ENCODE measurements around the gene CEP85L.

The CEP85L gene

GRCh38 chr6:118659513-118660217 is 8.3 kb upstream of the CEP85L start:
- DNase-seq, result no peak

GRCh38 chr6:118656847-118657451 is 5.6 kb upstream of the CEP85L start:
- DNase-seq, result no peak

GRCh38 chr6:118652051-118652615 is 742 bp upstream of the CEP85L start:
- DNase-seq, result no peak

- DNase-seq, result peak; percentile 54
Measured at GRCh38 chr6:118650582-118651281, 659 bp downstream of the CEP85L start.

GRCh38 chr6:118649918-118650581 is 1.3 kb downstream of the CEP85L start:
- DNase-seq, result peak; percentile 8

GRCh38 chr6:118648866-118649554 is 2.4 kb downstream of the CEP85L start:
- no peak for DNase-seq

GRCh38 chr6:118646977-118647376 is 4.4 kb downstream of the CEP85L start:
- no peak for DNase-seq

GRCh38 chr6:118645395-118645794 is 6.0 kb downstream of the CEP85L start:
- no peak for DNase-seq

- DNase-seq, result peak; percentile 9
Measured at GRCh38 chr6:118644007-118644406, 7.4 kb downstream of the CEP85L start.

GRCh38 chr6:118641042-118641441 is 10.3 kb downstream of the CEP85L start:
- DNase-seq, result no peak

- no peak for DNase-seq
Measured at GRCh38 chr6:118639054-118639964, 12.1 kb downstream of the CEP85L start.

- DNase-seq, result no peak
Measured at GRCh38 chr6:118638288-118638687, 13.1 kb downstream of the CEP85L start.

- DNase-seq, result no peak
Measured at GRCh38 chr6:118635909-118636735, 15.3 kb downstream of the CEP85L start.

GRCh38 chr6:118632359-118632758 is 19.0 kb downstream of the CEP85L start:
- no peak for DNase-seq

- no peak for DNase-seq
Measured at GRCh38 chr6:118630923-118631322, 20.5 kb downstream of the CEP85L start.

- DNase-seq, result no peak
Measured at GRCh38 chr6:118630067-118630466, 21.3 kb downstream of the CEP85L start.

GRCh38 chr6:118627724-118628123 is 23.7 kb downstream of the CEP85L start:
- no peak for DNase-seq

- no peak for DNase-seq
Measured at GRCh38 chr6:118625833-118626232, 25.6 kb downstream of the CEP85L start.

- DNase-seq, result no peak
Measured at GRCh38 chr6:118621799-118622470, 29.5 kb downstream of the CEP85L start.

GRCh38 chr6:118620202-118620601 is 31.2 kb downstream of the CEP85L start:
- DNase-seq, result no peak

Measured in suppressor macrophage treated with lipopolysaccharide for 4 hours (primary cell).